H9 (cell line): ENCODE results near the gene CYSTM1. TPM values are rescaled to one million over a fixed set of nuclear protein-coding genes. Genes with fewer than 3 reads are reported as not detected.

Experiments
- DNase-seq: peaks from one replicate; pipeline ENCODE4 v3.0.0-alpha.2; 2017
- H2AFZ ChIP-seq: one replicate; pipeline ENCODE4 v1.6.1; 2013; ENCODE audit warnings: mild to moderate bottlenecking, low read length, control low read depth, moderate library complexity
- H2AK5ac ChIP-seq: 2 replicates; pipeline ENCODE4 v1.6.1; 2013; ENCODE audit warnings: low read length, control low read depth, mixed read lengths; ENCODE audit not compliant: insufficient read length
- H2BK120ac ChIP-seq: one replicate; pipeline ENCODE4 v1.6.1; 2013; ENCODE audit warnings: low read depth, mild to moderate bottlenecking, low read length, control low read depth, inconsistent platforms; ENCODE audit not compliant: poor library complexity, severe bottlenecking
- H2BK12ac ChIP-seq: 2 replicates; pipeline ENCODE4 v1.6.1; 2013; ENCODE audit warnings: low read length, control low read depth, mixed read lengths, low read depth; ENCODE audit not compliant: insufficient read length
- H2BK15ac ChIP-seq: 2 replicates; pipeline ENCODE4 v1.6.1; 2013; ENCODE audit warnings: low read depth, low read length, control low read depth
- H2BK20ac ChIP-seq: one replicate; pipeline ENCODE4 v1.6.1; 2013; ENCODE audit warnings: low read depth, mild to moderate bottlenecking, low read length, control low read depth, inconsistent platforms; ENCODE audit not compliant: poor library complexity, severe bottlenecking
- H2BK5ac ChIP-seq: 2 replicates; pipeline ENCODE4 v1.6.1; 2013; ENCODE audit warnings: low read length, control low read depth, mixed read lengths; ENCODE audit not compliant: insufficient read length
- H3K14ac ChIP-seq: 2 replicates; pipeline ENCODE4 v1.6.1; 2013; ENCODE audit warnings: low read length, control low read depth; ENCODE audit not compliant: insufficient read depth
- H3K18ac ChIP-seq: 2 replicates; pipeline ENCODE4 v1.6.1; 2013; ENCODE audit warnings: low read depth, mild to moderate bottlenecking, mixed read lengths, low read length, control low read depth; ENCODE audit not compliant: insufficient read length
- H3K23ac ChIP-seq: 2 replicates; pipeline ENCODE4 v1.6.1; 2013; ENCODE audit warnings: low read length, control low read depth, mixed read lengths, low read depth; ENCODE audit not compliant: insufficient read length
- H3K23me2 ChIP-seq: 2 replicates; pipeline ENCODE4 v1.6.1; 2013; ENCODE audit warnings: low read depth, mild to moderate bottlenecking, mixed read lengths, low read length, control low read depth; ENCODE audit not compliant: insufficient read length, poor library complexity, severe bottlenecking
- H3K27ac ChIP-seq: 2 replicates; pipeline ENCODE4 v1.5.1; 2013; ENCODE audit warnings: low read length, control low read depth, mixed read lengths, low read depth; ENCODE audit not compliant: insufficient read length
- H3K27me3 ChIP-seq: 2 replicates; pipeline ENCODE4 v1.6.1; 2013; ENCODE audit warnings: low read length, control low read depth, inconsistent platforms; ENCODE audit not compliant: insufficient read depth
- H3K4ac ChIP-seq: 2 replicates; pipeline ENCODE4 v1.6.1; 2013; ENCODE audit warnings: low read depth, mild to moderate bottlenecking, control low read depth, inconsistent platforms, low read length, moderate library complexity
- H3K4me1 ChIP-seq: 2 replicates; pipeline ENCODE4 v1.6.1; 2013; ENCODE audit warnings: low read length, control low read depth, inconsistent platforms; ENCODE audit not compliant: insufficient read depth
- H3K4me2 ChIP-seq: 2 replicates; pipeline ENCODE4 v1.6.1; 2013; ENCODE audit warnings: low read length, control low read depth, mixed read lengths; ENCODE audit not compliant: insufficient read length, insufficient read depth
- H3K56ac ChIP-seq: 2 replicates; pipeline ENCODE4 v1.6.1; 2013; ENCODE audit warnings: low read depth, mild to moderate bottlenecking, mixed read lengths, low read length, control low read depth; ENCODE audit not compliant: insufficient read length
- H3K79me1 ChIP-seq: 2 replicates; pipeline ENCODE4 v1.6.1; 2013; ENCODE audit warnings: low read depth, mild to moderate bottlenecking, moderate library complexity, low read length, control low read depth, inconsistent platforms; ENCODE audit not compliant: insufficient read depth, poor library complexity, severe bottlenecking
- H3K79me2 ChIP-seq: 2 replicates; pipeline ENCODE4 v1.6.1; 2013; ENCODE audit warnings: low read length, control low read depth, inconsistent platforms; ENCODE audit not compliant: insufficient read depth
- H3K9ac ChIP-seq: 2 replicates; pipeline ENCODE4 v1.6.1; 2013; ENCODE audit warnings: low read length, control low read depth, mixed read lengths; ENCODE audit not compliant: insufficient read length; ENCODE audit errors: extremely low read depth
- H3K9me3 ChIP-seq: one replicate; pipeline ENCODE4 v1.6.1; 2013; ENCODE audit warnings: low read depth, low read length, inconsistent platforms; ENCODE audit not compliant: control insufficient read depth
- H3T11ph ChIP-seq: one replicate; pipeline ENCODE4 v1.6.1; 2013; ENCODE audit warnings: mild to moderate bottlenecking, low read length, control low read depth, inconsistent platforms
- H4K20me1 ChIP-seq: one replicate; pipeline ENCODE4 v1.6.1; 2013; ENCODE audit not compliant: control insufficient read depth, insufficient read length, insufficient read depth
- H4K5ac ChIP-seq: 2 replicates; pipeline ENCODE4 v1.6.1; 2013; ENCODE audit warnings: low read depth, mild to moderate bottlenecking, mixed read lengths, low read length, control low read depth; ENCODE audit not compliant: insufficient read length
- H4K8ac ChIP-seq: replicated peaks from 2 replicates; pipeline ENCODE4 v1.6.1; 2013; ENCODE audit warnings: low read length, control low read depth, mixed read lengths, low read depth; ENCODE audit not compliant: insufficient read length
- H4K91ac ChIP-seq: 2 replicates; pipeline ENCODE4 v1.6.1; 2013; ENCODE audit warnings: low read depth, mild to moderate bottlenecking, moderate library complexity, mixed read lengths, low read length, control low read depth; ENCODE audit not compliant: insufficient read length
- H3K27ac Mint-ChIP-seq, 3 experiments: 2 replicates in 2 of 3; 3 replicates in 1 of 3; pipeline ENCODE4 v1.8.0; 2020 to 2021; ENCODE audit warnings: mixed read lengths in 3 of 3, mild to moderate bottlenecking in 1 of 3, moderate library complexity in 1 of 3
- H3K27me3 Mint-ChIP-seq: 2 replicates; pipeline ENCODE4 v1.8.0; 2021; ENCODE audit warnings: low read depth, mild to moderate bottlenecking, moderate library complexity, mixed read lengths
- H3K36me3 Mint-ChIP-seq, 3 experiments: 2 replicates in 2 of 3; 3 replicates in 1 of 3; pipeline ENCODE4 v1.8.0; 2020 to 2021; ENCODE audit warnings: low read depth in 3 of 3, mixed read lengths in 3 of 3; ENCODE audit not compliant: insufficient read depth in 1 of 3
- H3K4me1 Mint-ChIP-seq, 2 experiments: 2 replicates each; pipeline ENCODE4 v1.8.0; 2020; ENCODE audit warnings: mixed read lengths in 2 of 2
- H3K4me3 Mint-ChIP-seq, 2 experiments: 2 replicates in 1 of 2; 3 replicates in 1 of 2; pipeline ENCODE4 v1.8.0; 2020 to 2021; ENCODE audit warnings: mild to moderate bottlenecking in 2 of 2, mixed read lengths in 2 of 2, moderate library complexity in 1 of 2
- H3K9me3 Mint-ChIP-seq, 2 experiments: 2 replicates in 1 of 2; 3 replicates in 1 of 2; pipeline ENCODE4 v1.8.0; 2020; ENCODE audit warnings: mild to moderate bottlenecking in 2 of 2, mixed read lengths in 2 of 2, moderate library complexity in 1 of 2
- CTCF ChIP-seq: fragments of 200-600 bp; sonication (generic); conservative IDR thresholded peaks from 3 replicates; pipeline ENCODE4 v1.8.0; 2021; ENCODE audit warnings: antibody characterized with exemption, mild to moderate bottlenecking
- WGBS: extraction: QIAGEN DNeasy Blood & Tissue Kit; methylation state at CpG from one replicate; pipeline ENCODE4 v1.1.7; 2013; ENCODE audit warnings: missing lambda C conversion rate, low lambda C conversion rate, mixed read lengths; ENCODE audit not compliant: insufficient read length; ENCODE audit errors: extremely low coverage; 5-methylcytosine and 5-hydroxymethylcytosine counted together
- total RNA-seq: library from RNA; stranded (reverse); gene quantifications from 2 replicates; pipeline ENCODE4 v1.2.1, GENCODE V29; 2021

Gene CYSTM1
- total RNA-seq, 1 experiment from 2014 or later = 20.6 TPM

GRCh38 chr5:140255460-140256157 is 80.6 kb downstream of the CYSTM1 start:
- Histone ChIP-seq H3K27ac (no peak overlapping the region), H3K23ac (no peak overlapping the region), H4K20me1 (no peaks in the 10 kb centered on the region), H2BK15ac (no peak overlapping the region), H3K4me1 (peaks cover 3% of the 10 kb centered on the region; the same call in 1 of the 2 replicates), H2AFZ (no peak overlapping the region), H4K8ac (no peak overlapping the region), H2BK120ac (no peak overlapping the region), H3K4ac (no peak overlapping the region), H3K23me2 (no peaks in the 10 kb centered on the region), H2AK5ac (no peak overlapping the region), H3K79me1 (peaks cover under 1% of the 10 kb centered on the region), H3K27me3 (no peaks in the 10 kb centered on the region), H2BK5ac (no peak overlapping the region), H4K91ac (no peak overlapping the region), H2BK20ac (no peak overlapping the region), H3T11ph (no peak overlapping the region), H3K4me2 (no peak overlapping the region), H3K56ac (no peak overlapping the region), H3K9ac (no peak overlapping the region), H3K14ac (no peak overlapping the region), H3K9me3 (no peaks in the 10 kb centered on the region), H3K18ac (no peak overlapping the region), H4K5ac (no peak overlapping the region), H3K79me2 (0 out of 2 replicates have a peak, but pooled peaks cover 1% of the 10 kb centered on the region), H2BK12ac (no peak overlapping the region)
- no peaks in the 10 kb centered on the region for H3K27me3 Mint-ChIP-seq
- no peaks in the 10 kb centered on the region for H3K9me3 Mint-ChIP-seq
- TF ChIP-seq CTCF = no peak
- H3K4me3 Mint-ChIP-seq = no peak overlapping the region
- no peak overlapping the region for H3K27ac Mint-ChIP-seq
- H3K4me1 Mint-ChIP-seq = peaks cover 14 to 19% of the 10 kb centered on the region in 2 experiments
- H3K36me3 Mint-ChIP-seq = peaks cover 6 to 15% (median 9%) of the 10 kb centered on the region in 3 experiments
- no peak for DNase-seq
- WGBS = no CpG with 5 or more reads among the region's 4 CpGs
